Spleen (tissue), 7 donors: ENCODE measurements around the gene SAMD3.

Source experiments
- CTCF ChIP-seq, 11 experiments: fragments of 200-600 bp in 7 of 11; fragments of 450-650 bp in 4 of 11; sonication (generic) in 4 of 11; IDR thresholded peaks in 8 of 11; conservative IDR thresholded peaks in 3 of 11; 1 replicate in 7 of 11; 2 replicates in 4 of 11; pipeline versions ENCODE4 v1.4.0 to v1.8.0; 2016 to 2021; ENCODE audit warnings: antibody characterized with exemption in 11 of 11, inconsistent platforms in 4 of 11, mild to moderate bottlenecking in 1 of 11
- POLR2A ChIP-seq, 3 donors: fragments of 450-650 bp; IDR thresholded peaks; one replicate each; pipeline ENCODE4 v1.5.1; 2017; ENCODE audit warnings: antibody characterized with exemption in 3 of 3, mild to moderate bottlenecking in 1 of 3
- POLR2AphosphoS5 ChIP-seq, 3 donors: sonication (generic); formaldehyde crosslinking; IDR thresholded peaks; one replicate each; pipeline ENCODE4 v1.5.1; 2017; ENCODE audit warnings: antibody characterized with exemption in 3 of 3
- donor health status: DM: no; HTN: no; CAD: no; lungs with moderate emphysema.
- donor health status: DM: no; HTN: no; CAD: no.
- donor health status: DM: no; HTN: no; CAD: no.

- TF ChIP-seq CTCF (IDR thresholded peaks at IDR 0.05 in 8 of 11, conservative IDR thresholded peaks at IDR 0.05 in 3 of 11) (no peak), POLR2A (IDR thresholded peaks at IDR 0.05) (no peak), POLR2AphosphoS5 (IDR thresholded peaks at IDR 0.05) (no peak)
Observed at GRCh38 chr6:130099119-130099518, 123.6 kb downstream of the SAMD3 start.
